Panc1 (cell line): ENCODE data around the gene UBTD2. TPM values are rescaled to one million over a fixed set of nuclear protein-coding genes. Genes with fewer than 3 reads are reported as not detected.

Experiments used
- ATAC-seq: fragments of 200-7000 bp; cut with Tn5 transposase; 2 replicates; pipeline ENCODE4 v1.9.1; 2020; ENCODE audit warnings: mild to moderate bottlenecking, moderate library complexity
- BruUV-seq: library from RNA; stranded (reverse); fragments of 400-500 nt; replicated peaks from 2 replicates; lab custom pipeline; 2021; lab: Mats Ljungman, UMichigan
- CTCF ChIA-PET: fragments of 300-600 bp; sonication (Branson Sonifier 250); formaldehyde crosslinking; loops from one replicate; lab custom pipeline; 2022; ENCODE audit warnings: antibody characterized with exemption; lab: Charles Lee
- POLR2A ChIA-PET: fragments of 300-600 bp; sonication (Branson Sonifier 250); formaldehyde crosslinking; loops from one replicate; lab custom pipeline; 2022; ENCODE audit warnings: antibody characterized with exemption; lab: Charles Lee
- DNase-seq: peaks from one replicate; pipeline ENCODE4 v3.0.0-alpha.2; 2010; ENCODE audit warnings: low read depth, low spot score
- H3K27ac ChIP-seq: 2 replicates; pipeline ENCODE4 v1.5.1; 2011; ENCODE audit warnings: mild to moderate bottlenecking, low read length, inconsistent platforms
- H3K27me3 ChIP-seq: fragments of 200-500 bp; sonication (Bioruptor generic); 2 replicates; pipeline ENCODE4 v1.6.0; 2014; ENCODE audit warnings: low read length, inconsistent platforms; ENCODE audit not compliant: control insufficient read depth, insufficient read depth
- H3K36me3 ChIP-seq: fragments of 200-500 bp; sonication (Bioruptor generic); 2 replicates; pipeline ENCODE4 v1.5.1; 2014; ENCODE audit warnings: inconsistent platforms, mild to moderate bottlenecking, low read length, moderate library complexity; ENCODE audit not compliant: control insufficient read depth, insufficient read depth
- H3K4me1 ChIP-seq: 2 replicates; pipeline ENCODE4 v1.5.1; 2011; ENCODE audit warnings: inconsistent platforms, mild to moderate bottlenecking, low read length, moderate library complexity; ENCODE audit not compliant: control insufficient read depth, insufficient read depth
- H3K4me3 ChIP-seq, 2 experiments: 2 replicates each; pipeline ENCODE4 v1.5.1; 2011 to 2012; ENCODE audit warnings: low read depth in 2 of 2, low read length in 2 of 2, mild to moderate bottlenecking in 2 of 2, inconsistent platforms in 1 of 2, moderate library complexity in 1 of 2
- H3K9me3 ChIP-seq: fragments of 200-500 bp; sonication (Bioruptor generic); 2 replicates; pipeline ENCODE4 v1.5.1; 2014; ENCODE audit warnings: low read depth, mild to moderate bottlenecking, inconsistent platforms, low read length, moderate library complexity; ENCODE audit not compliant: control insufficient read depth, insufficient read depth
- CTCF ChIP-seq: fragments of 450-650 bp; IDR thresholded peaks from 2 replicates; pipeline ENCODE4 v1.5.1; 2017; ENCODE audit warnings: mild to moderate bottlenecking
- POLR2AphosphoS5 ChIP-seq: IDR thresholded peaks from 2 replicates; pipeline ENCODE4 v1.6.1; 2012; ENCODE audit warnings: mild to moderate bottlenecking, low read depth, low read length, moderate library complexity
- REST ChIP-seq, 2 experiments: IDR thresholded peaks; 2 replicates each; pipeline ENCODE4 v1.6.1; 2011 to 2012; ENCODE audit warnings: low read depth in 2 of 2, control low read depth in 1 of 2, low read length in 1 of 2, mild to moderate bottlenecking in 1 of 2, moderate library complexity in 1 of 2; ENCODE audit not compliant: insufficient read depth in 1 of 2
- SIN3A ChIP-seq: IDR thresholded peaks from 2 replicates; pipeline ENCODE4 v1.6.1; 2012; ENCODE audit warnings: low read depth, mild to moderate bottlenecking, low read length, moderate library complexity, borderline replicate concordance; ENCODE audit not compliant: insufficient read depth
- TCF7L2 ChIP-seq: IDR thresholded peaks from 2 replicates; pipeline ENCODE4 v1.6.1; 2011; ENCODE audit warnings: mild to moderate bottlenecking, low read depth, low read length, inconsistent platforms
- in situ Hi-C: cut with HindIII; loops from 2 replicates; pipeline ENCODE4 v1.10.0; 2016; ENCODE audit warnings: low sequenced_read_pairs, low pct_unique_long_range_greater_than_20kb
- intact Hi-C: fragments of 100-400 bp; cut with micrococcal nuclease; formaldehyde crosslinking; loops from one replicate; pipeline ENCODE4 v1.10.0; 2022; ENCODE audit not compliant: unreplicated experiment
- total RNA-seq: library from RNA; stranded (reverse); gene quantifications from one replicate; pipeline ENCODE4 v1.2.1, GENCODE V29; 2021; ENCODE audit not compliant: unreplicated experiment

Gene UBTD2
- total RNA-seq, 1 experiment from 2014 or later, result 32.5 TPM

GRCh38 chr5:172235132-172235780 lies 48.3 kb downstream of the UBTD2 start:
- 0 out of 2 replicates have a peak overlapping the region, but pooled peaks have one; percentile 19 for H3K27ac ChIP-seq
- BruUV-seq, result no TSS peak
- no peaks in the 10 kb centered on the region for H3K9me3 ChIP-seq
- POLR2A ChIA-PET, result no interaction called here
- TF ChIP-seq POLR2AphosphoS5, result no peak
- TF ChIP-seq SIN3A, result no peak
- TF ChIP-seq CTCF, result no peak
- TF ChIP-seq TCF7L2, result no peak
- TF ChIP-seq REST (IDR thresholded peaks at IDR 0.05; ENCODE audit: insufficient read depth in 1 of 2, low read depth in 2 of 2, low read length in 1 of 2), result no peak
- peaks cover 2% of the 10 kb centered on the region; the same call in 1 of the 2 replicates for H3K36me3 ChIP-seq
- CTCF ChIA-PET, result no interaction called here
- DNase-seq, result no peak
- no peaks in the 10 kb centered on the region for H3K27me3 ChIP-seq
- peaks cover 11% of the 10 kb centered on the region; the same call in 1 of the 2 replicates for H3K4me1 ChIP-seq
- intact Hi-C loops, result no loop called here
- no peak overlapping the region for H3K4me3 ChIP-seq
- in situ Hi-C loops, result no loop called here
- ATAC-seq, result no peak

DNA sequence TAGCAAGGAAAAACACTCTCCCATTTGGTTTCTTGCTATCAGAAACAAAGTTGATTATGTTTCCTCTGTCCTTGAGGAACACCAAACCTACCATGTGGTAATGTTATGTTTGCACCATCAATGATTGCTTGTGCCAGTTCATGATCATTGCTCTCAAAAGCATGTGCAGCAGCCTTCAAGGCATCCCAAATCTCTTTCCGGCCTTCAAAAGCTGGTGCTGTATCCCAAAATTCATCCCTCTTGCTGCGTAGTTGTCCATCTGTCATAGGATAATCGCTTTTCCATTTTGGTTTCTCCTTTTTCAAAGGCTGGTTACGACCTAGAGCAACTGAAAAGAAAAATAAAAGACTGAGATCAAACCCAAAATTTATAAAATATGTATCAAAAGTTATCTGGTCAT lies 49.5 kb downstream of the UBTD2 start:
- ChIA-PET POLR2A (no interaction called here), CTCF (no interaction called here)
- Histone ChIP-seq H3K9me3 (no peaks in the 10 kb centered on the region), H3K36me3 (peaks cover 5% of the 10 kb centered on the region), H3K27ac (no peak overlapping the region), H3K27me3 (no peaks in the 10 kb centered on the region), H3K4me3 (no peak overlapping the region), H3K4me1 (peaks cover 11% of the 10 kb centered on the region; the same call in 1 of the 2 replicates)
- intact Hi-C loops, result no loop called here
- ATAC-seq (no peak), DNase-seq (no peak)
- TF ChIP-seq REST (IDR thresholded peaks at IDR 0.05; ENCODE audit: insufficient read depth in 1 of 2, low read depth in 2 of 2, low read length in 1 of 2) (no peak), SIN3A (no peak), POLR2AphosphoS5 (no peak), TCF7L2 (no peak), CTCF (no peak)
- in situ Hi-C loops, result no loop called here
- no TSS peak for BruUV-seq
